HepG2 (cell line): Measurements from ENCODE around the gene ZNF331. TPM values are rescaled to one million over a fixed set of nuclear protein-coding genes. Genes with fewer than 3 reads are reported as not detected.

Experiments
- CHD4 ChIP-seq: fragments of 200-600 bp; sonication (generic); IDR thresholded peaks from 2 replicates; pipeline ENCODE4 v1.7.0; 2017; ENCODE audit warnings: mild to moderate bottlenecking, low read length, borderline replicate concordance
- DPF2 ChIP-seq: sonication (generic); formaldehyde crosslinking; IDR thresholded peaks from 2 replicates; pipeline ENCODE4 v1.4.0; 2020; ENCODE audit warnings: mild to moderate bottlenecking, low read depth, missing genetic modification reagents, borderline replicate concordance
- FOXC1 ChIP-seq: sonication (generic); formaldehyde crosslinking; IDR thresholded peaks from 2 replicates; pipeline ENCODE4 v1.8.0; 2022; ENCODE audit warnings: mild to moderate bottlenecking, missing genetic modification reagents, borderline replicate concordance
- GABPB1 ChIP-seq: IDR thresholded peaks from 2 replicates; pipeline ENCODE4 v1.6.1; 2016; ENCODE audit warnings: mild to moderate bottlenecking, missing genetic modification reagents, moderate library complexity, missing compliant biosample characterization
- GATAD1 ChIP-seq: IDR thresholded peaks from 2 replicates; pipeline ENCODE4 v1.6.1; 2016; ENCODE audit warnings: missing genetic modification reagents, missing compliant biosample characterization
- HMGXB3 ChIP-seq: sonication (generic); formaldehyde crosslinking; IDR thresholded peaks from 2 replicates; pipeline ENCODE4 v1.4.0; 2020; ENCODE audit warnings: missing genetic modification reagents, borderline replicate concordance
- HNRNPK ChIP-seq: fragments of 200-400 bp; formaldehyde crosslinking; IDR thresholded peaks from 2 replicates; pipeline ENCODE4 v1.6.1; 2018; ENCODE audit warnings: low read length, low read depth, moderate library complexity, mild to moderate bottlenecking; ENCODE audit not compliant: poor library complexity, severe bottlenecking
- JDP2 ChIP-seq: sonication (generic); formaldehyde crosslinking; IDR thresholded peaks from 2 replicates; pipeline ENCODE4 v1.8.1; 2022; ENCODE audit warnings: missing genetic modification reagents, borderline replicate concordance
- MIER3 ChIP-seq: IDR thresholded peaks from 2 replicates; pipeline ENCODE4 v1.6.1; 2016; ENCODE audit warnings: missing compliant biosample characterization, borderline replicate concordance
- NFYB ChIP-seq: sonication (generic); formaldehyde crosslinking; IDR thresholded peaks from 2 replicates; pipeline ENCODE4 v1.4.0; 2020; ENCODE audit warnings: missing genetic modification reagents
- NRL ChIP-seq: sonication (generic); formaldehyde crosslinking; IDR thresholded peaks from 2 replicates; pipeline ENCODE4 v1.5.0; 2020; ENCODE audit warnings: missing genetic modification reagents, mild to moderate bottlenecking, moderate library complexity, borderline replicate concordance
- SMAD1 ChIP-seq: sonication (generic); formaldehyde crosslinking; IDR thresholded peaks from 2 replicates; pipeline ENCODE4 v1.4.0; 2020; ENCODE audit warnings: missing genetic modification reagents, low read depth, mild to moderate bottlenecking, borderline replicate concordance
- SRY ChIP-seq: sonication (generic); formaldehyde crosslinking; IDR thresholded peaks from 2 replicates; pipeline ENCODE4 v1.8.0; 2022; ENCODE audit warnings: mild to moderate bottlenecking, missing genetic modification reagents
- TCF12 ChIP-seq, 2 experiments: fragments of 450-650 bp in 1 of 2; sonication (generic) in 1 of 2; formaldehyde crosslinking in 1 of 2; IDR thresholded peaks; 2 replicates each; pipeline versions ENCODE4 v1.6.1 to v1.8.0; 2017 to 2022; ENCODE audit warnings: antibody characterized with exemption in 1 of 2, mild to moderate bottlenecking in 1 of 2, missing genetic modification reagents in 1 of 2, moderate library complexity in 1 of 2
- ZNF256 ChIP-seq: sonication (generic); formaldehyde crosslinking; conservative IDR thresholded peaks from 2 replicates; pipeline ENCODE4 v1.4.0; 2020; ENCODE audit warnings: missing genetic modification reagents
- ZNF501 ChIP-seq: sonication (generic); formaldehyde crosslinking; IDR thresholded peaks from 2 replicates; pipeline ENCODE4 v1.5.1; 2020; ENCODE audit warnings: mild to moderate bottlenecking, moderate library complexity, missing genetic modification reagents
- ZSCAN29 ChIP-seq: sonication (generic); formaldehyde crosslinking; conservative IDR thresholded peaks from 2 replicates; pipeline ENCODE4 v1.4.0; 2020; ENCODE audit warnings: mild to moderate bottlenecking, missing genetic modification reagents
- polyA plus RNA-seq, 8 experiments: library from polyadenylated mRNA; depleted of rRNA in 3 of 8; stranded (reverse) in 7 of 8; unstranded in 1 of 8; fragments of >200 nt; fragmentation: Illumina TruSeq in 4 of 8; extraction: Trizol in 4 of 8; gene quantifications; 2 replicates each; pipeline versions ENCODE4 v1.2.1 to v1.2.3, GENCODE V29; 2011 to 2016; ENCODE audit warnings: low read depth in 4 of 8, missing spikeins in 1 of 8, mixed read lengths in 1 of 8; ENCODE audit not compliant: insufficient read depth in 1 of 8
- total RNA-seq, 5 experiments: library from RNA; depleted of rRNA; stranded (reverse); fragments of >200 nt; fragmentation: Illumina TruSeq; extraction: Trizol; gene quantifications; 2 replicates each; pipeline ENCODE4 v1.2.3, GENCODE V29; 2016; ENCODE audit warnings: low read depth in 1 of 5
- TF ChIP-seq, protein P1 (sequence below): sonication (generic); formaldehyde crosslinking; IDR thresholded peaks from 2 replicates; pipeline ENCODE4 v1.4.0; 2020; ENCODE audit warnings: mild to moderate bottlenecking, missing genetic modification reagents, borderline replicate concordance
- TF ChIP-seq, protein P2 (sequence below): sonication (generic); formaldehyde crosslinking; IDR thresholded peaks from 2 replicates; pipeline ENCODE4 v1.4.0; 2020; ENCODE audit warnings: missing genetic modification reagents

Gene ZNF331
- total and polyA plus RNA-seq, 2 of the 13 experiments (the other 11 are each of a cell fraction or from before 2014, with no cell fraction given), result 8.2 to 13.3 TPM

DNA sequence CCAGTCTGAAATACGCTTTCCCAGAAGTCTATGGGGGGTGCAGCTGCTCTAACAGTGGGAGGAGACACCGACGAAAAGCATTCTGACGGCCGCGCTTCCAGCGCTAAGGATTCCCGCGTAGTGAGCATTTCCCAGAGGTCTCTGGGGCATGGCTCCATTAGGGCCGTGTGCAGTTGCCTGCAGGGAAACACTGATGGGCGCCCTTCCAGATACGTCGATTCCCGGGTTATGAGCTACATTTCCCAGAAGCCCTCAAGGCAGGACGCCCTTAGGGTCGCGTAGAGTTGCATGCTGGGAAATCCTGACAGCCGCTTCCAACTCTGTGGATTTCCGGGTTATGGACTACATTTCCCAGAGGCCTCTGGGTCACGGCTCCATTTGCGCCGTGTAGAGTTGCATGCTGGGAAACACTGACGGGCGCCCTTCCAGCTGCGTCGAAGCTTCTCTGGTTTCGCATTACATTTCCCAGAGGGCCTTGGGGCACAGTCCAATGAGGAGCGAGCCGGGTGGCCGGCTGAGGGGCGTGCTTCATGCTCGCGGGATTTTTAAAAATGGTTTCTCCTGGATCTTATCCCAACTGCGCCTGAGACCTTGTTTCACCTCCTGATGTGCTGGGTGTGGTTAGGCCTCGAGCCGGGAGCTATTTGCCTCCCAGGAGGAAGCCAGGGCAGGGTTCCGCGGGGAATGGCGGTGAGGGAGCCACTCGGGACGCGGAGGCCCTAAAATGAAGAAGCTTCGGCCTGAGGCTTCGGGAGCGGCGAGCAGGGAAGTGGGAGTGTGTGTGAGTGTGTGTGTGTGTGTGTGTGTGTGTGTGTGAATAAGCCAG lies 17.2 kb upstream of the ZNF331 start (continued):
- peak; percentile 66; the same call in 1 of the 2 replicates for TF ChIP-seq HMGXB3 (CRISPR knock-in tag)
- TF ChIP-seq GATAD1 (CRISPR knock-in tag), result peak; percentile 81
- TF ChIP-seq TCF12 (IDR thresholded peaks at IDR 0.05), result no peak
- TF ChIP-seq TCF12 (CRISPR knock-in tag; IDR thresholded peaks at IDR 0.05), result no peak
- TF ChIP-seq NFYB, result peak; percentile 82
- no peak for TF ChIP-seq HNRNPK
- no peak for TF ChIP-seq CHD4
- 0 out of 2 replicates have a peak, but pooled peaks have one; percentile 20 for TF ChIP-seq ZNF501 (CRISPR knock-in tag)
- no peak for TF ChIP-seq JDP2 (CRISPR knock-in tag)
- peak; percentile 50; the same call in 1 of the 2 replicates for TF ChIP-seq ZSCAN29 (CRISPR knock-in tag)
- TF ChIP-seq GABPB1 (CRISPR knock-in tag), result peak; percentile 71
- no peak for TF ChIP-seq SMAD1 (CRISPR knock-in tag)
- TF ChIP-seq, protein P1, sequence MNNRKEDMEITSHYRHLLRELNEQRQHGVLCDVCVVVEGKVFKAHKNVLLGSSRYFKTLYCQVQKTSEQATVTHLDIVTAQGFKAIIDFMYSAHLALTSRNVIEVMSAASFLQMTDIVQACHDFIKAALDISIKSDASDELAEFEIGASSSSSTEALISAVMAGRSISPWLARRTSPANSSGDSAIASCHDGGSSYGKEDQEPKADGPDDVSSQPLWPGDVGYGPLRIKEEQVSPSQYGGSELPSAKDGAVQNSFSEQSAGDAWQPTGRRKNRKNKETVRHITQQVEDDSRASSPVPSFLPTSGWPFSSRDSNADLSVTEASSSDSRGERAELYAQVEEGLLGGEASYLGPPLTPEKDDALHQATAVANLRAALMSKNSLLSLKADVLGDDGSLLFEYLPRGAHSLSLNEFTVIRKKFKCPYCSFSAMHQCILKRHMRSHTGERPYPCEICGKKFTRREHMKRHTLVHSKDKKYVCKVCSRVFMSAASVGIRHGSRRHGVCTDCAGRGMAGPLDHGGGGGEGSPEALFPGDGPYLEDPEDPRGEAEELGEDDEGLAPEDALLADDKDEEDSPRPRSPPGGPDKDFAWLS, result no peak
- no peak for TF ChIP-seq FOXC1 (CRISPR knock-in tag)
- no peak for TF ChIP-seq ZNF256 (CRISPR knock-in tag)
- TF ChIP-seq SRY (CRISPR knock-in tag), result no peak
- 0 out of 2 replicates have a peak, but pooled peaks have one; percentile 10 for TF ChIP-seq NRL
- no peak for TF ChIP-seq DPF2 (CRISPR knock-in tag)
- TF ChIP-seq, protein P2, sequence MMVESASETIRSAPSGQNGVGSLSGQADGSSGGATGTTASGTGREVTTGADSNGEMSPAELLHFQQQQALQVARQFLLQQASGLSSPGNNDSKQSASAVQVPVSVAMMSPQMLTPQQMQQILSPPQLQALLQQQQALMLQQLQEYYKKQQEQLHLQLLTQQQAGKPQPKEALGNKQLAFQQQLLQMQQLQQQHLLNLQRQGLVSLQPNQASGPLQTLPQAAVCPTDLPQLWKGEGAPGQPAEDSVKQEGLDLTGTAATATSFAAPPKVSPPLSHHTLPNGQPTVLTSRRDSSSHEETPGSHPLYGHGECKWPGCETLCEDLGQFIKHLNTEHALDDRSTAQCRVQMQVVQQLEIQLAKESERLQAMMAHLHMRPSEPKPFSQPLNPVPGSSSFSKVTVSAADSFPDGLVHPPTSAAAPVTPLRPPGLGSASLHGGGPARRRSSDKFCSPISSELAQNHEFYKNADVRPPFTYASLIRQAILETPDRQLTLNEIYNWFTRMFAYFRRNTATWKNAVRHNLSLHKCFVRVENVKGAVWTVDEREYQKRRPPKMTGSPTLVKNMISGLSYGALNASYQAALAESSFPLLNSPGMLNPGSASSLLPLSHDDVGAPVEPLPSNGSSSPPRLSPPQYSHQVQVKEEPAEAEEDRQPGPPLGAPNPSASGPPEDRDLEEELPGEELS, result no peak
- peak; percentile 64; the same call in 1 of the 2 replicates for TF ChIP-seq MIER3 (CRISPR knock-in tag)
